HG02610 (cell line): ENCODE data around the gene IFNB1.
A peak's percentile ranks its signal among the peaks of the same experiment; 100 is the strongest.

ENCODE experiments used
- ATAC-seq: cut with Tn5 transposase; IDR thresholded peaks from one replicate; pipeline ENCODE4 v1.9.1; 2021; ENCODE audit warnings: mild to moderate bottlenecking, moderate library complexity; ENCODE audit not compliant: unreplicated experiment

The IFNB1 gene

DNA sequence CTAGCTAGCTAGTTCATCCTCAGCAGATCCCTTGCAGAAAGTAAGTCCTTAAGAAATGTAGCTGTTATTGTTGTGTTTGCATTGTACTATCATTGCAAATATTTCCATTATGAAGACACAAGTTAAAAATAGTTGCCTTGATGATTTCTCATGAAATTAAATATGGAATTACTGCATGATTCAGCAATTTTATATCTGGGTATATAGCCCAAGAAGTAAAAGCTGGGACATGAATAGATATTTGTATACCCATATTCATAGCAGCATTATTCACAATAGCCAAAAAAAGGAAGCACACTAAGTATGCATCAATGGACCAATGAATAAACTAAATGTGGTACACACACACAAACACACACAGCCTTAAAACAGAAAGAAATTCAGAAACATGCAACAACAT is 6.8 kb downstream of the IFNB1 start:
- no peak for ATAC-seq

DNA sequence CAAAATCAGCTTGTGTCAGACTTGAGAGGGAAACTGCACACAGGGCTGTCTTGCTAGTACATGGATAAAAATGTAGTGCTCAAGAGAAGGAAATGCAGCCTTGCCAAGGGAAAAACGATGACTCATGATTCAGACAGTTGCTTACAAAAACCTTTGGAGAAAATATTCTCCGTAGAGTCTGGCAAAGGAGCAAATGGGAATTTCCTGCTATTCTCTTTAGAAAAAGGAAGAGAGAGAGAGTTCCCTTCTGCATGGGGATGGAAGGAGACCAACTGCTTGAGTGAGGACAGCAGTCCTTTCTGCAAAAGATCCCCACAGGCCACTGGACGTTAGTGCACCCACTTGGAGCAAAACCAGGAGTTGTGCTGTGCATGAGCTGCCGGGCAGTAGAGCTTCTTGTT is 7.6 kb downstream of the IFNB1 start:
- no peak for ATAC-seq

GRCh38 chr9:21060919-21061561 is 16.7 kb downstream of the IFNB1 start:
- peak; percentile 85 for ATAC-seq

GRCh38 chr9:21056931-21057330 is 20.8 kb downstream of the IFNB1 start:
- no peak for ATAC-seq

- ATAC-seq, result no peak
Observed at GRCh38 chr9:21053851-21054250, 23.9 kb downstream of the IFNB1 start.

DNA sequence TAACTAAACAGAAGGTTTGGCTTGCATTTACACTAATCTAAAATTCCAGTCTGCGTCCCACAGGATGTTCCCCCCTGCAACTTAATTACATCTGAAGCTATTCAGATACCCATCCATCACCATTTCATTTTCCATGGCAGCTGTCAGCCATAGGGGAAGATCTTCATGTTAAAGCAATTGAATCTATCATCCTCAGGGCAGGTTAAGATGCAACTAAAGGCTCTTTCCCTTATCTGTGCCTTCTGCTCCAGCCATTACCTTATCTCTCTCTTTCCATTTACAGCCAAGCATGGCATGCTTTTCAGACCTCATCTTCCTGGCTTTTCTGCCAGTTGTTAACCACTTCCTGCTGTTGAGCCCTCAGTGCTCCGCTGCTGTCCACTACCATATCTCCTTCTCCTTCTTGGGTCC is 30.5 kb downstream of the IFNB1 start:
- no peak for ATAC-seq

GRCh38 chr9:21043841-21044240 is 33.9 kb downstream of the IFNB1 start:
- no peak for ATAC-seq

DNA sequence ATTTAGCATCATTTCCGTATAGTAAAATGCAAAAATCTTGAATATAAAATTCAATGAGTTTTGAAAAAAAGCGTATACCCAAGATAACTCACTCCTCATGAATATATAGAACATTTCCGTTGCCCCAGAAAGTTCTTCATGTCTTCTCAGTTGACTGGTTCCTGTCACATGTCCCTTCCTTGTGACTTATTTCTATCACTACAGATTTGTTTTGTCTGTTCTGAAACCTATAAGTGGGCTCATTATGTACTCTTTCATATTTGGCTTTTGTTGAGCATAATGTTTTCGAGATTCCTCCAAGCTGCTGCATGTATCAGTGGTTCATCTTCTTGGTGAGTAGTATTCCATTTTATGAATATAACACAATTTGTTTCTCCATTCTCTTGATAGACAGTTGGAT is 35.3 kb downstream of the IFNB1 start:
- no peak for ATAC-seq

- ATAC-seq, result no peak
Observed at GRCh38 chr9:21039302-21039701, 38.4 kb downstream of the IFNB1 start.

DNA sequence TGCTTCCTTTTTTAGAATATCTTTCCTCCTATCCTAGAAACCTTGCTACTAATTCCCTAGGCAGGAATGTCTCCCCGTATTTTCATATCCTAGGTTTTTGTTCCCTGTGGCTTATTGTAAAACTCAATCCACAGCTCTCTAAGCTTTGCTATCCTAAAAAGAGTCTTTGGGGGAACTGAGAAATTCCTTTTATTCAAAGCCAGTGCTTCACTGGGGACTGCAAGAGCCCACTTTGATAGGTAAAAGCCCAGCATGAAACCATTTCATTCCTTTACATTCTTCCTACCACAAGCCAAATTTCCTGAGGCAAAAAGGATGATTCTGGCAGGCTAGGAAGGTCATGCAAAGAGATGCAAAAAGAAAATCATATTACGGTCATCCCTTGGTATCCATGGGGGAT is 40.5 kb downstream of the IFNB1 start:
- ATAC-seq, result no peak

GRCh38 chr9:21031808-21032183 is 45.9 kb downstream of the IFNB1 start:
- ATAC-seq, result no peak

DNA sequence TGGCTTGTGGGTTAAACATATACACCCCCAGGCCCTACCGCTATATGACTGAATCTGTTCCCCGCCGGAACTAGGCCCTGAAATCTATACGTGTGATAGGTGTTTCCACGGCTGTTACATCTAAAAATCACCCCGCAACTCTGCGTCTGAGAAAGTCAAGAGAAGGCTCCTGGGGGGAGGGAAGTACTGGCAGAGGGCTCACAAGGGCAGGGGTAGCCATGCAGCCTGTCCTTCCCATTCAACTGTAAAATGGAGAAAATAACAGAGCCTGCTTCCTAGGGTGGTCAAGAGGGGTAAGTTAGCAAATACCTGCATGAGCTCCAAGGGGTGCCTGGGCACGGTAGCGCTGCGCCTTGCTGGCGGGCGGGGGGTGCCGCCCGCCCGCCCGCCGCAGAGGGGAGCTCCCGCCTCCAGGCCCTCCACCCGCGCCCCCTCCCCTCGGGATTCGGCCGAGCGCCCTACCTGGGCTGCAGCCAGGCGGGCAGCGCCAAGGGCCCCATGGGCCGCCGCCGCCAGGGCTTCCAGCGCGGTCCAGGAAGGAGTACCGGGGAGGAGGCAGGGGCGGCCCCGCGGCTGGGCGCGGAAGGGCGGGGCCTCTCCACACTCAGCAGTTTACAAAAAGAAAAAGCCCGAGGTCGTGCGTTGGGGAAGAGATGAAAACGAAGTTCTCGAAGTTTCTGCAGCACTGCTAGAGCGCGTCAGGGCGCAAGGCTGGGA is 46.5 kb downstream of the IFNB1 start, which contains the start of gene HACD4:
HACD4 (minus strand) TSS at position 550 of the 717 bp plus-strand sequence; CDS start at position 500, 50 bp downstream.
- peak; percentile 68 for ATAC-seq

DNA sequence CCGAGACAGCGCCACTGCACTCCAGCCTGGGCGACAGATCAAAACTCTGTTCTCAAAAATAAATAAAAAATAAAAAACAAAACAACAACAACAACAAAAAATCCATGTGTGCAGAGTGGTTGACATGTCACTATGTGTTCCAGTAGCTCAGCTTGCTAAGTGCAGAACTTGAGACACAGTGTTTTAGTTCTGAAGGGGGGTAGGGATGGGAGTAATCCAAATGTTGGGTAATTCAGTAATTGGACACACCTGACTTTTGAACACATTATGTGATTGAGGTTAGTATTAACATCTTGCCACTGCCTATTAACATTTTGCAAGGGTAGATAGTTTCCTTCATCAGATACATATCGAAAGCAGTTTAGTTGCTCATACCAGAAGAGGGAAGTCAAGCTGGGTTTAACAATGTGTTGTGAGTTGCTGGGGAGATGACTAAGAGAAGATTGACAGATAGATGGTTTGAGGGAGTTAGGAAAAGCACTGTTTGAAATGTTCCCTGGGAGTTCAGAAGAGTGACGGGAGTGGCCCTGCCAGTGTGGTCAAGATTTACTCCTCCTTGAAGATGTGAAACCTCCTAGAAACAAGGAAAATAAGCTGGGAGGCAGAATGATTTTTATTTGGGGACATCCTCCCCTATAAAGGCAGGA is 47.2 kb downstream of the IFNB1 start:
- ATAC-seq, result peak; percentile 89

DNA sequence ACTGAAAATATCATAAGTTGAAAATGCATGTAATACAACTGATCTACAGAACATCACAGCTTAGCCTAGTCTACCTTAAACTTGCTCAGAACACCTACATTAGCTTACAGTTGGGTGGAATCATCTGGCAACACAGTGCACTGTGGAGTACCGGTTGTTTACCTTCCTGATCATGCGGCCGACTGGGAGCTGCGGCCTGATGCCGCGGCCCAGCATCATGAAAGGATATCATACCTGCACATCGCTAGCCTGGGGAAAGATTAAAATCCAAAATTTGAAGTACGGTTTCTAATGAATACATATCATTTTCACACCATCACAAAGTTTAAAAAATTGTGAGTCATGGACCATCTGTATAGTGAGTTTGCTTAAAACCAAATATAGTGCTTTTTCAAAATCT is 48.1 kb downstream of the IFNB1 start:
- no peak for ATAC-seq

- ATAC-seq, result no peak
Observed at GRCh38 chr9:21028466-21028865, 49.3 kb downstream of the IFNB1 start.

DNA sequence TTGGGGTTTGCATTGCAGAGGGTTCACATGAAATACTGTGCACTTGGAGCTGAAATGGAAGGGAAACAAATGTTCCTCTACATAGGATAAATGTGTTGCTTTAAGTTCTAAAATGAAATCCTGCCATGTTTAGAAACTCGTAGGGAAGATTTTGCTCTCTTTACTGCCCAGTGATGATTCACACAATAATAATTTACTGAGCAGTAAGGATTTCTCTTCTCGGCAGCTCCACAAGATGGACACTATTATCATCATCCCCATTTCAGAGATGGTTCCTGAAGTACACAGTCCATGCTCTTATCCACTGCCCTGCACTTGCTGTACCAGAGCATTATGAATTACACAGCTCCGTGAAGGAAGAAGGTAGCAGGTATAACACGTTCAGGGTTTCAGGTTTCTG is 50.4 kb downstream of the IFNB1 start:
- ATAC-seq, result no peak
